GM23248 (cell line): ENCODE data around the gene SFRP2. TPM values are rescaled to one million over a fixed set of nuclear protein-coding genes. Genes with fewer than 3 reads are reported as not detected.

Source experiments
- DNase-seq: peaks from one replicate; pipeline ENCODE4 v3.0.0-alpha.2; 2015
- H2AFZ ChIP-seq: fragments of 200-600 bp; sonication (generic); 2 replicates; pipeline ENCODE4 v1.6.1; 2016; ENCODE audit warnings: antibody characterized with exemption
- H3F3A ChIP-seq: fragments of 200-600 bp; sonication (generic); 2 replicates; pipeline ENCODE4 v1.6.1; 2016; ENCODE audit warnings: mild to moderate bottlenecking, antibody characterized with exemption, mixed run types; ENCODE audit not compliant: insufficient read depth
- H3K27ac ChIP-seq: fragments of 200-600 bp; sonication (generic); 2 replicates; pipeline ENCODE4 v1.5.1; 2016; ENCODE audit warnings: mild to moderate bottlenecking
- H3K27me3 ChIP-seq: fragments of 200-600 bp; sonication (generic); replicated peaks from 2 replicates; pipeline ENCODE4 v1.6.1; 2016; ENCODE audit warnings: mild to moderate bottlenecking; ENCODE audit not compliant: insufficient read depth
- H3K36me3 ChIP-seq: fragments of 200-600 bp; sonication (generic); 2 replicates; pipeline ENCODE4 v1.6.1; 2016; ENCODE audit warnings: low read depth, mild to moderate bottlenecking
- H3K4me1 ChIP-seq: fragments of 200-600 bp; sonication (generic); 2 replicates; pipeline ENCODE4 v1.6.1; 2016; ENCODE audit warnings: mild to moderate bottlenecking; ENCODE audit not compliant: insufficient read depth
- H3K4me2 ChIP-seq: fragments of 200-600 bp; sonication (generic); one replicate; pipeline ENCODE4 v1.6.1; 2016; ENCODE audit warnings: mild to moderate bottlenecking; ENCODE audit not compliant: unreplicated experiment
- H3K4me3 ChIP-seq: fragments of 200-600 bp; sonication (generic); 2 replicates; pipeline ENCODE4 v1.5.1; 2016; ENCODE audit warnings: mild to moderate bottlenecking
- H3K79me2 ChIP-seq: fragments of 200-600 bp; sonication (generic); 2 replicates; pipeline ENCODE4 v1.6.1; 2016; ENCODE audit warnings: mild to moderate bottlenecking; ENCODE audit not compliant: insufficient read depth
- H3K9ac ChIP-seq: fragments of 200-600 bp; sonication (generic); 2 replicates; pipeline ENCODE4 v1.6.1; 2016; ENCODE audit warnings: mild to moderate bottlenecking
- H3K9me2 ChIP-seq: fragments of 200-600 bp; sonication (generic); 2 replicates; pipeline ENCODE4 v1.6.1; 2016; ENCODE audit warnings: mixed run types, mild to moderate bottlenecking, moderate library complexity; ENCODE audit not compliant: insufficient read depth
- H3K9me3 ChIP-seq: fragments of 200-600 bp; sonication (generic); one replicate; pipeline ENCODE4 v1.6.1; 2017; ENCODE audit warnings: low read depth
- H4K20me1 ChIP-seq: fragments of 200-600 bp; sonication (generic); 2 replicates; pipeline ENCODE4 v1.6.0; 2016; ENCODE audit not compliant: insufficient read depth
- EZH2 ChIP-seq: fragments of 200-600 bp; sonication (generic); IDR thresholded peaks from 2 replicates; pipeline ENCODE4 v1.6.1; 2018; ENCODE audit warnings: antibody characterized with exemption, mild to moderate bottlenecking; ENCODE audit not compliant: insufficient read depth, poor library complexity, severe bottlenecking
- EZH2phosphoT487 ChIP-seq: fragments of 200-600 bp; sonication (generic); IDR thresholded peaks from 2 replicates; pipeline ENCODE4 v1.6.1; 2018; ENCODE audit warnings: antibody characterized with exemption, moderate library complexity, mild to moderate bottlenecking, low read depth; ENCODE audit not compliant: insufficient read depth
- WGBS, 2 experiments: methylation state at CpG; one replicate each; pipeline ENCODE4 v1.1.6; 2015 to 2017; ENCODE audit warnings: low lambda C conversion rate in 2 of 2, low coverage in 1 of 2; ENCODE audit errors: missing lambda C conversion rate in 2 of 2; 5-methylcytosine and 5-hydroxymethylcytosine counted together
- in situ Hi-C: fragments of 300-500 bp; cut with MboI; formaldehyde crosslinking; loops from 2 replicates; pipeline ENCODE4 v1.15.0; 2020
- polyA plus RNA-seq: library from polyadenylated mRNA; unstranded; fragments of >200 nt; fragmentation: Nextera tagmentation; extraction: Ambion mirVana; gene quantifications from 2 replicates; pipeline ENCODE4 v1.2.1, GENCODE V29; 2016
- total RNA-seq: library from RNA; depleted of rRNA; stranded (reverse); fragments of >200 nt; shearing (Covaris generic); gene quantifications from 2 replicates; pipeline ENCODE4 v1.2.3, GENCODE V29; 2014

The SFRP2 gene
- total and polyA plus RNA-seq, 2 experiments from 2014 or later = 0.65 to 2.4 TPM

- H3K9ac ChIP-seq = no peak overlapping the region
- H3F3A ChIP-seq = no peaks in the 10 kb centered on the region
- no peaks in the 10 kb centered on the region for H3K4me1 ChIP-seq
- WGBS, 2 experiments = 51 to 66% methylated on average over 4 of the region's 4 CpGs
- H3K4me2 ChIP-seq = no peak overlapping the region
- no peaks in the 10 kb centered on the region for H3K36me3 ChIP-seq
- H3K9me2 ChIP-seq = no peaks in the 10 kb centered on the region
- H4K20me1 ChIP-seq = no peaks in the 10 kb centered on the region
- no peak overlapping the region for H2AFZ ChIP-seq
- H3K9me3 ChIP-seq = no peaks in the 10 kb centered on the region
- H3K4me3 ChIP-seq = no peak overlapping the region
- DNase-seq = no peak
- no peaks in the 10 kb centered on the region for H3K27me3 ChIP-seq
- in situ Hi-C loops = no loop called here
- H3K27ac ChIP-seq = no peak overlapping the region
- no peak for TF ChIP-seq EZH2phosphoT487
- TF ChIP-seq EZH2 = no peak
- H3K79me2 ChIP-seq = no peaks in the 10 kb centered on the region
Measured at GRCh38 chr4:153832054-153832453, 43.2 kb upstream of the SFRP2 start.

DNA sequence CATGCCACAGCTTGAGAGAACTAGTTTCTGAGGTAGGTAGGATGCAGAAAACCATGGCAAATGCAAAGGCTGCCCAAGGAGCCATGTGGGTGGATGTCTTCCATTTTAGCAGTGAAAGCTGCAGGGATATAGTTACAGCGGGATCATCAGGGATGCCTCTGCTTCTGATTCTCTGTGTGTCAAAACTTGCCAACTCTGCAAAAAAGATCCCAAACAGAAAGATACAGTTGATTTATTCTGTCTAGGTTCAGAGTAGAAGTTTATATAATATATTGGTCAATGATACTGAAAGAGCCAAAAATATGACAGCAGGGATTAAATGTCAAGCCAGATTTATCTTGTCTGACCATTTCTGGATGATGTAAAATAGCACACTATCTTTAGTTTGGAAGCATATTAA, 42.4 kb upstream of the SFRP2 start:
- Histone ChIP-seq H3K36me3 (no peaks in the 10 kb centered on the region), H3K9me2 (no peaks in the 10 kb centered on the region), H3K9me3 (no peaks in the 10 kb centered on the region), H3K9ac (no peak overlapping the region), H3K4me3 (no peak overlapping the region), H3F3A (no peaks in the 10 kb centered on the region), H3K4me1 (no peaks in the 10 kb centered on the region), H4K20me1 (no peaks in the 10 kb centered on the region), H3K4me2 (no peak overlapping the region), H3K27me3 (no peaks in the 10 kb centered on the region), H3K27ac (no peak overlapping the region), H2AFZ (no peak overlapping the region), H3K79me2 (no peaks in the 10 kb centered on the region)
- DNase-seq = no peak
- 89 to 92% methylated on average over 1 of the region's 1 CpG for WGBS, 2 experiments
- in situ Hi-C loops = no loop called here
- TF ChIP-seq EZH2 = no peak
- TF ChIP-seq EZH2phosphoT487 = no peak

GRCh38 chr4:153825691-153826090, 36.8 kb upstream of the SFRP2 start:
- Histone ChIP-seq H3K27ac (no peak overlapping the region), H2AFZ (no peak overlapping the region), H3K9me2 (no peaks in the 10 kb centered on the region), H3K4me2 (no peak overlapping the region), H3K4me1 (no peaks in the 10 kb centered on the region), H3K9me3 (no peaks in the 10 kb centered on the region), H3K4me3 (no peak overlapping the region), H3F3A (no peaks in the 10 kb centered on the region), H3K27me3 (no peaks in the 10 kb centered on the region), H3K36me3 (no peaks in the 10 kb centered on the region), H4K20me1 (no peaks in the 10 kb centered on the region), H3K79me2 (no peaks in the 10 kb centered on the region), H3K9ac (no peak overlapping the region)
- WGBS, 2 experiments = 59 to 63% methylated on average over 2 of the region's 2 CpGs
- TF ChIP-seq EZH2phosphoT487 = no peak
- no peak for TF ChIP-seq EZH2
- DNase-seq = no peak
- in situ Hi-C loops = no loop called here

- TF ChIP-seq EZH2 (no peak), EZH2phosphoT487 (no peak)
- in situ Hi-C loops = no loop called here
- 60 to 62% methylated on average over 4 of the region's 4 CpGs for WGBS, 2 experiments
Measured at GRCh38 chr4:153825126-153825525, 36.2 kb upstream of the SFRP2 start.

GRCh38 chr4:153824501-153824900, 35.6 kb upstream of the SFRP2 start:
- no peak for TF ChIP-seq EZH2phosphoT487
- no peak for TF ChIP-seq EZH2
- Histone ChIP-seq H3K4me3 (no peak overlapping the region), H3K9ac (no peak overlapping the region), H3K79me2 (no peaks in the 10 kb centered on the region), H3K36me3 (no peaks in the 10 kb centered on the region), H4K20me1 (no peaks in the 10 kb centered on the region), H3K4me1 (no peaks in the 10 kb centered on the region), H2AFZ (no peak overlapping the region), H3K9me3 (no peaks in the 10 kb centered on the region), H3K9me2 (no peaks in the 10 kb centered on the region), H3F3A (no peaks in the 10 kb centered on the region), H3K27me3 (no peaks in the 10 kb centered on the region), H3K4me2 (no peak overlapping the region), H3K27ac (no peak overlapping the region)
- in situ Hi-C loops = no loop called here
- DNase-seq = no peak

More at GRCh38 chr4:153825126-153825525, 36.2 kb upstream of the SFRP2 start:
- H3K9ac ChIP-seq = no peak overlapping the region
- no peaks in the 10 kb centered on the region for H3K9me3 ChIP-seq
- H3K4me2 ChIP-seq = no peak overlapping the region
- no peak overlapping the region for H3K27ac ChIP-seq
- H3K9me2 ChIP-seq = no peaks in the 10 kb centered on the region
- no peaks in the 10 kb centered on the region for H3K79me2 ChIP-seq
- H3F3A ChIP-seq = no peaks in the 10 kb centered on the region
- no peaks in the 10 kb centered on the region for H4K20me1 ChIP-seq
- no peak overlapping the region for H2AFZ ChIP-seq
- no peak for DNase-seq
- H3K36me3 ChIP-seq = no peaks in the 10 kb centered on the region
- H3K4me1 ChIP-seq = no peaks in the 10 kb centered on the region
- no peaks in the 10 kb centered on the region for H3K27me3 ChIP-seq
- no peak overlapping the region for H3K4me3 ChIP-seq
